Neural crest cell (in vitro differentiated cells): ENCODE results near the gene RIGI. TPM values are rescaled to one million over a fixed set of nuclear protein-coding genes. Genes with fewer than 3 reads are reported as not detected.

Experiments
- DNase-seq: peaks from one replicate; pipeline ENCODE4 v3.0.0; 2021; ENCODE audit warnings: low read depth, mixed read lengths, low spot score
- H3K27ac Mint-ChIP-seq: one replicate; pipeline ENCODE4 v1.8.0; 2021; ENCODE audit warnings: mild to moderate bottlenecking, mixed read lengths; ENCODE audit not compliant: unreplicated experiment
- H3K27me3 Mint-ChIP-seq: 2 replicates; pipeline ENCODE4 v1.8.0; 2021; ENCODE audit warnings: low read depth, mild to moderate bottlenecking, mixed read lengths
- H3K36me3 Mint-ChIP-seq: 2 replicates; pipeline ENCODE4 v1.8.0; 2021; ENCODE audit warnings: low read depth, mild to moderate bottlenecking, mixed read lengths
- H3K4me1 Mint-ChIP-seq: 2 replicates; pipeline ENCODE4 v1.8.0; 2021; ENCODE audit warnings: mixed read lengths
- H3K4me3 Mint-ChIP-seq: one replicate; pipeline ENCODE4 v1.8.0; 2021; ENCODE audit warnings: mild to moderate bottlenecking, mixed read lengths
- H3K9me3 Mint-ChIP-seq: 2 replicates; pipeline ENCODE4 v1.8.0; 2021; ENCODE audit warnings: mixed read lengths
- total RNA-seq: library from RNA; stranded (reverse); gene quantifications from 2 replicates; pipeline ENCODE4 v1.2.1, GENCODE V29; 2021
- TF ChIP-seq, protein P1 (sequence below): fragments of 200-600 bp; sonication (generic); conservative IDR thresholded peaks from 2 replicates; pipeline ENCODE4 v1.5.0; 2021; ENCODE audit warnings: antibody characterized with exemption, mild to moderate bottlenecking

RIGI gene
- total RNA-seq, 1 donor from 2014 or later, result 6.4 TPM

GRCh38 chr9:32503008-32503407, 23.0 kb downstream of the RIGI start:
- no peaks in the 10 kb centered on the region for H3K4me1 Mint-ChIP-seq
- H3K9me3 Mint-ChIP-seq, result no peaks in the 10 kb centered on the region
- H3K27ac Mint-ChIP-seq, result no peak overlapping the region
- H3K36me3 Mint-ChIP-seq, result peaks cover 10% of the 10 kb centered on the region
- H3K4me3 Mint-ChIP-seq, result no peak overlapping the region
- DNase-seq, result no peak
- H3K27me3 Mint-ChIP-seq, result no peaks in the 10 kb centered on the region
- TF ChIP-seq, protein P1, sequence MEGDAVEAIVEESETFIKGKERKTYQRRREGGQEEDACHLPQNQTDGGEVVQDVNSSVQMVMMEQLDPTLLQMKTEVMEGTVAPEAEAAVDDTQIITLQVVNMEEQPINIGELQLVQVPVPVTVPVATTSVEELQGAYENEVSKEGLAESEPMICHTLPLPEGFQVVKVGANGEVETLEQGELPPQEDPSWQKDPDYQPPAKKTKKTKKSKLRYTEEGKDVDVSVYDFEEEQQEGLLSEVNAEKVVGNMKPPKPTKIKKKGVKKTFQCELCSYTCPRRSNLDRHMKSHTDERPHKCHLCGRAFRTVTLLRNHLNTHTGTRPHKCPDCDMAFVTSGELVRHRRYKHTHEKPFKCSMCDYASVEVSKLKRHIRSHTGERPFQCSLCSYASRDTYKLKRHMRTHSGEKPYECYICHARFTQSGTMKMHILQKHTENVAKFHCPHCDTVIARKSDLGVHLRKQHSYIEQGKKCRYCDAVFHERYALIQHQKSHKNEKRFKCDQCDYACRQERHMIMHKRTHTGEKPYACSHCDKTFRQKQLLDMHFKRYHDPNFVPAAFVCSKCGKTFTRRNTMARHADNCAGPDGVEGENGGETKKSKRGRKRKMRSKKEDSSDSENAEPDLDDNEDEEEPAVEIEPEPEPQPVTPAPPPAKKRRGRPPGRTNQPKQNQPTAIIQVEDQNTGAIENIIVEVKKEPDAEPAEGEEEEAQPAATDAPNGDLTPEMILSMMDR, result no peak

DNA sequence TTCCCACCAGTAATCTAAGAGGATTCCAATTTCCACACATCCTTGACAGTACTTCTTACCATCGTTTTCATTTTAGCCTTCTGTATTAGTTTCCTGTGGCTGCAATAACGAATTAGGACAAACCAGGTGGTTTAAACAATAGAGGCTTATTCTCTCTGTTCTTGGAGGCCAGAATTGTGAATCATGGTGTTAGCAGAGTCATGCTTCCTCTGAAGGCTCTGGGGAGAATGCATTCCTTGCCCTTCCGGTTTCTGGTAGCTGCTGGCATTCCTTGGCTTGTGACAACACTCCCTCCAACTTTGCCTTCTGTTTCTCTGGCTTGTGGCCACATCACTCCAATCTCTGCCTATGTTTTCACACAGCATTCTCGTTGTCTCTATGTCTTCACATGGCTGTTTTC, 23.5 kb downstream of the RIGI start:
- H3K9me3 Mint-ChIP-seq, result no peaks in the 10 kb centered on the region
- no peaks in the 10 kb centered on the region for H3K27me3 Mint-ChIP-seq
- no peaks in the 10 kb centered on the region for H3K4me1 Mint-ChIP-seq
- TF ChIP-seq, protein P1, result no peak
- no peak for DNase-seq
- no peak overlapping the region for H3K27ac Mint-ChIP-seq
- H3K4me3 Mint-ChIP-seq, result no peak overlapping the region
- peaks cover 11% of the 10 kb centered on the region for H3K36me3 Mint-ChIP-seq

- Mint-ChIP-seq H3K4me3 (no peak overlapping the region), H3K4me1 (no peaks in the 10 kb centered on the region), H3K9me3 (no peaks in the 10 kb centered on the region), H3K36me3 (peaks cover 11% of the 10 kb centered on the region), H3K27ac (no peak overlapping the region), H3K27me3 (no peaks in the 10 kb centered on the region)
- no peak for DNase-seq
- TF ChIP-seq, protein P1, result no peak
Observed at GRCh38 chr9:32501868-32502267, 24.1 kb downstream of the RIGI start.

GRCh38 chr9:32500768-32501167, 25.2 kb downstream of the RIGI start:
- H3K4me3 Mint-ChIP-seq, result no peak overlapping the region
- TF ChIP-seq, protein P1, result no peak
- no peaks in the 10 kb centered on the region for H3K27me3 Mint-ChIP-seq
- peaks cover 20% of the 10 kb centered on the region for H3K36me3 Mint-ChIP-seq
- no peaks in the 10 kb centered on the region for H3K4me1 Mint-ChIP-seq
- no peaks in the 10 kb centered on the region for H3K9me3 Mint-ChIP-seq
- H3K27ac Mint-ChIP-seq, result no peak overlapping the region
- DNase-seq, result no peak

DNA sequence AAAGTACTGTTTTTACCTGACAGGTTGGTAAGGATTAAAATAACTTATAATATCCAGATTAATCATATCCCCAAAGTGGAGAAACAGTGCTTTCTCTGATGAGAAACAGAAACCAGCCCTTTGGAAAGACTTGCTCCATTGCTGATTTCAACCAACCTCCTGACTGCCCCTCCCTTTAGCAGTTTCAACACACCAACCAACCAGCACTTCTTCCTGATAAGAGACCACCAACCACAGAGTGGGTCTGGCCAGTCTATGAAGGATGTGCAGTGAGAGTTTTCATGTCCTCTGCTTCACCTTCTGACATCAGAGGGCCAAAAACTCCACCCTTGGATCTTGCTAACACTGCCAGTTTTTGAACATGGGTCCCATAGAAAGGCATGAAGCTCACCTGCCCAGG, 28.1 kb downstream of the RIGI start:
- Mint-ChIP-seq H3K36me3 (peaks cover 20% of the 10 kb centered on the region), H3K9me3 (no peaks in the 10 kb centered on the region), H3K4me1 (no peaks in the 10 kb centered on the region), H3K27me3 (no peaks in the 10 kb centered on the region), H3K27ac (no peak overlapping the region), H3K4me3 (no peak overlapping the region)
- TF ChIP-seq, protein P1, result no peak
- no peak for DNase-seq

GRCh38 chr9:32490601-32491000, 35.4 kb downstream of the RIGI start:
- Mint-ChIP-seq H3K36me3 (peaks cover 19% of the 10 kb centered on the region), H3K4me3 (no peak overlapping the region), H3K9me3 (no peaks in the 10 kb centered on the region), H3K4me1 (peaks cover 9% of the 10 kb centered on the region), H3K27ac (no peak overlapping the region), H3K27me3 (no peaks in the 10 kb centered on the region)
- DNase-seq, result no peak
- TF ChIP-seq, protein P1, result no peak
